ENCODE data around the gene MAN2B1.
"Not testable (repeated sequence)": the region's sequence is repeated elsewhere in the genome, so short reads cannot be mapped to it uniquely, and the experiment has no call there.

The MAN2B1 gene

DNA sequence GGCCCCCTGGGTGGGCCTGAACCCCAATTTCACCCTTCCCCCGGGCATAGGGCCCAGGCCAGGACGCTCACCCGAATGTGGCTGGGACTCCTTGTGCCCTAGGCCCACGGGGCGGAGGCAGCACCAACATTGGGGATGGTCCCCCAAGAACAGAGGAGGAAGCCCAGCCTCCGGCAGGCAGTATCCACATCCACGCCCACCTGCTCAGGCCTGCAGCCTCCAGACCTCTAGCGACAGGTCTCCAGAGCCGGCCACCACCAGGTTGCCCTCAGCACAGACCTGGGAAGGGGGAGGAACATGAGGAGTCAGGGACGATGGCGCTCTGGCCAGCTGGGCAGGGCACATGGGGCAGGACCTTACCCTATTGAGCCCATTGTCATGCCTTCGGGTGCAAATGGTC, 22.5 kb upstream of the MAN2B1 start:
- no peak for DNase-seq (ENCODE audit: low read depth, low spot score)

DNA sequence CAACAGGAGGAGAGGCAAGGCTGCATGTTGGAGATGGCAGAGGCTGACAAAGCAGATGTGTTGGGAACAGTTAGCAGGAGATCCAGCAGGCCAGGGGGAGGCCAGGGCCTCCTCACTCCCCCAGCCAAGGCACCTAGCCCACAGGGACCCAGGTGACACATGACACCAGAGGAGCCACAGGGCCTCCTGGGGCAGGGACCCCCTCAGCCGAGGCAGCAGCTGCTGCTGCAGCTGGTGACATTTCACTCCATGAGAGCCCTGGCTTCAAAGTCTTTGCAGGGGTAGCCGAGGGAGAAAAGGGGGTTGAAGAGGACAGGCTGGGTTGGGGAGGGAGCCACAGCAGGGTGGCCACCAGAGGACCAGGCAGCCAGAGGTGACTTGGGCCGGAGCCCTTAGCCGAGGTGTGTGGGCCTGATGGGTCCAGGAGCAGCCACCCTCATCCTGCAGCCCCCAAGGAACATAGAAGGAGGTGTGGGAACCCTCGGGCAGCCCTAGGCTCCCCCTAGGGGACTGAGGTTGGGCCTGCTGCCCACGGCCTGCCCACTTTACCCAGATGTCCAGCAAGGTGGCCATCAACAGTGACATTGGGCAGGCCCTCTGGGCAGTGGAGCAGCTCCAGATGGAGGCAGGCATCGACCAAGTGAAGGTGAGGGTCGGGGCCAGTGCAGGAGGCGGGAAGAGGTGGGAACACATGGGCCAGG, 21.1 kb upstream of the MAN2B1 start, which contains the start of gene GNG14:
TSS of gene GNG14 (plus strand) at position 503 of the 701 bp plus-strand sequence. CDS start at position 554, 51 bp downstream.
- no peak for DNase-seq (ENCODE audit: low read depth, low spot score)

DNA sequence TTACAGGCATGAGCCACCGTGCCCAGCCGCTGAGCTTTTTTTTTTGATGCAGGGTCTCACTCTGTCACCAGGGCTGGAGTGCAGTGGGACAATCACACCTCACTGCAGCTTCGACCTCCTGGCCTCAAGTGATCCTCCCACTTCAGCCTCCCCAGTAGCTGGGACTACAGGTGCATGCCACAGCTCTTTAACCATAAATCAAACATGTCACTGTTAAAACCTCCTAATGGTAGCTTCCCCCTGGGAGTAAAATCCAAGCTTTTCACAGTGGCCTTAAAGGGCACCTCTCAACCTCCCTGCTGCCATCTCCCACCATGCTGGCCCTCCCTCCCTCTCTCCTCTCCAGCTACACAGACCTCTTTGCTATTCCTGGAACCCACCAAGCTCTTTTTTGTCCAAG, 19.3 kb upstream of the MAN2B1 start:
- DNase-seq (ENCODE audit: low read depth, low spot score), result no peak

DNA sequence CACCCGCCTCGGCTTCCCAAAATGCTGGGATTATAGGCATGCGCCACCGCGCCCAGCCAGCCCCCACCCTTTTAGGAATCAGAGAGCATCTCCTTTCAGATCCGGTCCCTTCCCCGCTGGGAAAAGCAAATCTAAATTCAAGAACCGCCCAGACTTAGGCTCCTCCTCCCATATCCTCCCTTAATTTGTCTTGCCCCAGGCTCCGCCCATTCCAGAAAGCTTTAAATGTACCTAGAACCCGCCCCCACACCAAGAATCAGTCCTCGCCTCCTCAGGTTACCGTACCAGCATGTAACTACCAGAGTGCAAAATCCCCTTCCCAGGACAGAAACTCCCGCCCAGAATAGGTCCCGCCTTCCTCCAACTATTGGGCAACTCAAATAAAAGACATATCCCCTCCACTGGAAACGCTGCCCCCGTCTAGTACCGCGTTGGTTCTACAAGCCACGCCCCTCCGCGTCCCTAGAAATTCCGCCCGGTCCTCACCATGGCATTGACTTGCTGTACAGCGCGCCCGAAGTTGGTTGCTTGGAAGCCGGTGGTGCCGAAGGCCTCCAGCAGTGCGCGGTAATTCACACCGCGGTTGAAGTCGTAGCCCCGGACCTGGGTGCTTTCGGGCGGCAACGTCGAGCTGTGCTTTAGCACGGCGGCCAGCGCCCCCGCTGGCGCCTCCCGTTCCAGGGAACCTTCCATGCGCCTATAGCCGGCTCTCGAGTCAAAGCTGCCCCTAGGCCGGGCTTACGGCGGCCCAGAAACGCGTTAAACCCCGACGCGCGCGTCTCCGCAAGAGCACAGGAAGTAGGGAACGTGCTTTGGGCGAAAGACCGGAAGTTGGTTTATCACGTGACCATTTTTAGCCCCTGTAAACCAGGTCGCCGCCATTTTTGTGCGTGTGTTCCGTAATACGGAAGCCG, 14.8 kb upstream of the MAN2B1 start, which contains the start of gene DHPS:
TSS of gene DHPS (minus strand) at position 807 of the 914 bp plus-strand sequence. CDS start at position 693, 114 bp downstream.
- DNase-seq (ENCODE audit: low read depth, low spot score), result peak; percentile 88

DNA sequence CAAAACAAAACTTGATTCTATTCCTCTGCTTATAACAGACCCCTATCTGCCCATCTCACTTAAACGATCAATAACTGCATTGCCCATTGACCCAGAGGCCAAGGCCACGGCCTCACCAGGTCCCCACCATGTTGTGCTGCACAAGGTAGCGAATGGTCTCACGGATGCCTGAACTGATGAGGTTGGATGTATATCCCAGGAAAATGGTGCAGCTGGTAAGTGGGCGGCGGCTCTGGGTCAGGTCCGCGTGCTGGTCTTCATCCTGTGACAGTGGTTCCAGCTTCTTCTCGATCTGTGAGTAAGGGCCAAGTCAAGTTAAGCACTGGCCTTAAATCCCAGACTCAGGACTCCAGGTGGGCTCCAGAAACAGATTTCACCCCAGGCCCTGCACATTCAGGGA, 13.5 kb upstream of the MAN2B1 start:
- no peak for DNase-seq (ENCODE audit: low read depth, low spot score)

DNA sequence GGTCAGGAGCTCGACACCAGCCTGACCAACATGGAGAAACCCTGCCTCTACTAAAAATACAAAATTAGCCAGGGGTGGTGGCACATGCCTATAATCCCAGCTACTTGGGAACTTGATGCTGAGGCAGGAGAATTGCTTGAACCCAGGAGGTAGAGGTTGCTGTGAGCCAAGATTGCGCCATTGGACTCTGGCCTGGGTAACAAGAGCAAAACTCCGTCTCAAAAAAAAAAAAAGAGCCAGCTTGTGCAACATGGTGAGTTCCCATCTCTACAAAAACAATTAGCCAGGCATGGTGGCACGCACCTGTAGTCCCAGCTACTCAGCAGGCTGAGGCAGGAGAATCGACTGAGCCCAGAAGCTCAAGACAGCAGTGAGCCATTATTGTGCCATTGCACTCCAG, 11.5 kb upstream of the MAN2B1 start:
- not testable (repeated sequence) for DNase-seq (ENCODE audit: low read depth, low spot score)

DNA sequence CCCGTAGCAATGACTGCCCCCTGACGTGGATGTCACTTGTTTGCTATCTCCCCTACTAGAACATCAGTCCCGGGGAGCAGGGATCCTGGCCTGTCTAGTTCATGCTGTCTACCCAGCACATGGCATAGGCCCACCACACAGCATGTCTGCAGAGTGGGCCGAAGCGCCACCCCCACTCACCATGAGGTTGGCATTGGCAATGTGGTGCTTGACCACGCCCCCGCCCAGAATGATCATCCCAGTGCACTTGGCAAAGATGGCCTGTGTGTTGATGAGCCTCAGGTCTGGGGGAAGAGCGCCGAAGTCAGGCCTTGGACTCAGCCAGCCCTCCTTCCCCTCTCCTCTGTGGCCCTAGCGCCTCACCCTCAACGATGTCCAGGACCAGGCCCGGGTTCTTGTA, 10.4 kb upstream of the MAN2B1 start:
- no peak for DNase-seq (ENCODE audit: low read depth, low spot score)

DNA sequence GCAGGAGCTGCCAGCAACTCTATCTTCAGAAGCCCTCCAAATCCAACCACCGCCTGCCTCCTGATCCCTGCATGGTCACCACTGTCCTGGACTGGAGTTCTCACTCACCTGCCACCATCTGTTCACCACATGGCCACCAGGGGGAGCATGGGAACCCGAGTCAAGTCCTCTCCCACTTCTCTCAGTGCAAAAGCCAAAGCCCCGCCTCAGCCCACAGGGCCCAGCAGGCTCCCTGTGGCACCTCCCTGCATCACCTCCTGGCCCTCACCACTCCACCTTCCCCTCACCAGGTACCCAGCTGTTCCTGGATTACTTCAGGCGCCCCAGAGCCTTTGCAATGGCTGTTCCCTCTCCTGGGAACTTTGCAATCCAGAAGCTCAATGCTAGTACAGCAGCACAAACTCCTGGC, 9.8 kb upstream of the MAN2B1 start:
- no peak for DNase-seq (ENCODE audit: low read depth, low spot score)

DNA sequence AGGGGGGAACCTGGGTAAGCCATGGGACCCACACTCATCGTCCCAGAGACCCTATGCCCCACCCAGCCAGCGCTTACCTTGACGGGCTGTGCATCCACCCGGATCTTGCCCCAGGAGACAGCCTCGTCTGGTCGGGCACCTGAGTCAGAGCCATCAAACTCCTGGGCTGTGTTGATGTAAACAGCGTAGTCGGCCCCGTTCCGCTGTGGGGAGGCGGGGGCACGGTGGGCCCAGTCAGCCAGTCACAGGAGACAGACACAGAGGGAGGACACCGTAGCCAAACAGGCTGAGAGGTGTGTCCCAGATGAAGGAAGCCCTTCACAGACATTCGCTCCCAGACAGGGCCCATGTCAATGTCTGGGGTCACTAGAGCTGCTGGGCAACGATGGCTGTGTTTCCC, 9.4 kb upstream of the MAN2B1 start:
- DNase-seq (ENCODE audit: low read depth, low spot score), result no peak

DNA sequence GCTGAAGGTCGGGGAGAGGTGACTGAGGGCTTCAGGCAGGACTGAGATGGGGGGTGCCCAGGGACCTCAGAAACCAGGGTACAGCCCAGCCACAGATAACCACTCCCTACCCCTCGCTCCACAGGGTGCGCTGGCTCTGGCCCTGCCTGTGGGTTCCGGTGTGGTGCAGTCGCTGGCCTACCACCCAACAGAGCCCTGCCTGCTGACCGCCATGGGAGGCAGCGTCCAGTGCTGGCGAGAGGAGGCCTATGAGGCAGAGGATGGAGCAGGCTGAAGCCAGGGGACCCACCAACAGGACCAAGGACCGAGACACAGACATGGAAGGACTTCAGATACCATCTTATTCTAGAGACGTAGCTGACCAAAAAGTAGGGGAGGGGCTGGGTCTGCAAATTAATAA, 8.9 kb upstream of the MAN2B1 start:
- DNase-seq (ENCODE audit: low read depth, low spot score), result no peak

DNA sequence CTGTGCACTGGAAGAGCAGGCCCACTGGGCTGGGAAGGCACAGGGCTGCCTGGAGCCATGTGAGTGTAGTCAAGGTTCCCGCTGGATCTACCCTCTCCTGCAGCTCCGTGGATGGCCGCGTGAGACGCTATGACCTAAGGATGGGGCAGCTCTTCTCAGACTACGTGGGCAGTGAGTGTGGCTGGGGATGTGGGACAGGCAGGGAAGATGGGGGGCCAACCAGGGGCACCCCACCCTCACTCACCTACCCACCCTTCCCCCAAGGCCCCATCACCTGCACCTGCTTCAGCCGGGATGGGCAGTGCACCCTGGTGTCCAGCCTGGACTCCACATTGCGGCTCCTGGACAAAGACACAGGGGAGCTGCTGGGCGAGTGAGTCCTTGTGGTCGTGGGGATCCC, 6.2 kb upstream of the MAN2B1 start:
- DNase-seq (ENCODE audit: low read depth, low spot score), result no peak

DNA sequence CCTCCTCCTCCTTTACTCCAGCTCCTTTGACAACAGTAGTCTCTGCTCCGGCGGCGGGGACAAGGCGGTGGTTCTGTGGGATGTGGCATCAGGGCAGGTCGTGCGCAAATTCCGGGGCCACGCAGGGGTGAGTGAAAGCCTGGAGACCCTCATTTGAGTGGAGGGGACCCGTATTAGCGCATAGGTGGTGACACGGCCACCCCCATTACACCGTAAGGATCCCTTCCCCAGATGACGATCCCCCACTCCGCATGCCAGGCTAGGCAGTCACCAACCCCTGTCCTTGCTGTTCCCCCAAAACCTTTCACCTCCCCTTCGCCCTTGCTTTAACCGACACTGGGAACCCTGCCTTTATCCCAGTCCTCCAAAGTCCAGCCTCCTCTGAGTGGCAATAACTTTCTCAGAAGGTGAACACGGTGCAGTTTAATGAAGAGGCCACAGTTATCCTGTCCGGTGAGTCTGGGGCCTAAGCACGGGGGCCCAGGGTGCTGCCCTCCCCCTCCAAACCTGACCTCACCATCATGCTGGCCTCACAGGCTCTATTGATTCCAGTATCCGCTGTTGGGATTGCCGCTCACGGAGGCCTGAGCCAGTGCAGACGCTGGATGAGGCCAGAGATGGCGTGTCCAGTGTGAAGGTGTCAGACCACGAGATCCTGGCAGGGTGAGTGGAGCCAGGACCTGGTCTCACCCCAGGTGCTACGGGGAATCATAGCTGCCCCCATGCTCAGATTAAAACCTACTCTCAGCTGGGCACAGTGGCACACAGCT, 3.8 kb upstream of the MAN2B1 start:
- DNase-seq (ENCODE audit: low read depth, low spot score), result no peak

DNA sequence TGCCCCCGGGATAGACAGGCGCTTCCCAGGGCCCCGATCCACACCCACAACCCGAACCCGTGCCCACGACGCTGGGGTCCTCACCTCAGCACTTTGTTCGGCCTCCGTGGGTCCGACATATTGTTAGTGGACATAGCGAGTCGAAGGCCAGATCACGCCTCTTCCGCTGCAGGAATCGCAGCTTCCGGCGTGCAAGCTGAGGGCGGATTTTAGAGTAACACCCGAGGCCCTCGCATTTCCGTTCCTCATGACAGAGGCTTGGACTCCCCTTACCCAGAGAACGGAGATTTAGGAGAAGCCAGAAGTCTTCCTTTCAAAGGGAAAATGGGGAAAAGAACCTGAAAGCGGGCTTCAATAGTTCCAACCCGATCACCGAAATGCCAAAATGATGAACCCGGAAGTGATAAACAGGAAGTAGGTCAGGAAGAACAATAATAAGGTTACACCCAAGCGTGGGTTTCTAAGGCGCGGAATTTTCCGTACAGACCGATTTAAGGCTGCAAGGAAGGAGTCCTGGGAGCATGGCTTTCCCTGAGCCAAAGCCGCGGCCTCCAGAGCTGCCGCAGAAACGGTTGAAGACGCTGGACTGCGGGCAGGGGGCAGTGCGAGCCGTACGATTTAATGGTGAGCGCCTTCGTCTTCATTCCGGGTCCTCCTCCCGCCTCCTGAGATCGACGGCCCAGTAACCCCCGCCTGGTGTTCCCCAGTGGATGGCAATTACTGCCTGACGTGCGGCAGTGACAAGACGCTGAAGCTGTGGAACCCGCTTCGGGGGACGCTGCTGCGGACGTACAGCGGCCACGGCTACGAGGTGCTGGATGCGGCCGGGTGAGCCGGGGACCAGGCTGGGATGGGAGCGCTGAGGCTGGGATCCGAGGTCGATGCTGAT, 3.0 kb upstream of the MAN2B1 start:
- DNase-seq (ENCODE audit: low read depth, low spot score), result peak; percentile 73

DNA sequence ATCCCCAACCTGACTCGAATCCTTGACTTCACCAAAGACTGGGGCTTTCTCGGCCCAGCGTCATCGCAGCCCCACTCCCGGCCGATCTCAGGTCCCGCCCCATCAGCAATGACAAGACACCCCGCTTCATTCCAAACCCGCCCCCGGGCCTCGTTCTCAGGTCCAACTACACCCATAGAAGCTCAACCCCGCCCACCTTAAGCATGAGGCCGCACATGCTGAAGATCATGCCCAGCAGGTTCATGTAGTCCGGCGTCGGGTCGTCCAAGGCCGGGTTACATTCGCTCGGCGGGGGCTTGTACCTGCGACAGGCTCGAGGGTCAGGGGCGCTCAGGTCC, 2.4 kb upstream of the MAN2B1 start:
- DNase-seq (ENCODE audit: low read depth, low spot score), result no peak

DNA sequence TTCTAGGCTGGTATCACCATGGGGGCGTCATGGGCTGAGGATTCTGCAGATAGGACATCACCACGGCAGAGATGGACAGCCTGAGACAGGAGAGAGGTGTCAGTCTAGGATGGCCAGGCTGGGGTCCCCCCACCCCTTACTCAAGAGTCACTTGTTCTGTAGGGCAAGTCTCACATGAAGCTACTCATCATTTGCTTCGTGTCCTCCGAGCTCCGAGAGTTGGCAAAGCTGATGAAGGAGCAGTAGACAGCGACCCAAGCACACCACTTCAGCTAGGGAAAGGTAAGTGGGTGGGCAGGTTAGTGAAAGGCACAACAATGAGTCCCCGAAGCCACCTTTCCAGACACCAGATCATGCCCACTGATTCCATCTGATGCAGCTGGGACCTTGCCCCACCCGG, 1.8 kb upstream of the MAN2B1 start:
- DNase-seq (ENCODE audit: low read depth, low spot score), result no peak

DNA sequence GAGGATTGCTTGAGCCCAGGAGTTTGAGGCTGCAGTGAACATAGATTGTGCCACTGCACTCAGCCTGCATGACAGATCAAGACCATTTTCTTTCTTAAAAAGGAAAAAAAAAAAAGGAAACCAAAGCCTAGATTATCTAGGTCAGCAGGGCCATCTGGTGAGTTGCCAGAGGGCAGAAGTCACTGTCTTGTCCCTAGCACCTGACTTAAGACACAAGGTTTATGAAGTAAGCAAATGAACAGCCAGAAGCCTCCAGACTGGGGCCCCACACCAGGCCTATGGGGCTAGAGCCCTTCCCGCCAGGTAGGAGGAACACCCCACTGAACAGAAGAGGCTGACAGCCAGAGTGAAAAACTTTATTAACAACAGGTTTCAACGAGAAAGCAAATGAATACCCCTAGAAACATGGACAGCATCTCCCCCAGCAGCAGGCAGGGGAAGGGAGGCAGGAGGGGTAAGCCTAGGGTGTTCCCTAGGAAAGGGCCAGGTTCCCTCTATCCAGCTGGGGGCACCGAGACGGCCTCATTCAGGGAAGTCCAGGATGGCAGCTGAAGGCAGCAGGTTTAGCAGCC, 1.3 kb upstream of the MAN2B1 start:
- DNase-seq (ENCODE audit: low read depth, low spot score), result no peak

DNA sequence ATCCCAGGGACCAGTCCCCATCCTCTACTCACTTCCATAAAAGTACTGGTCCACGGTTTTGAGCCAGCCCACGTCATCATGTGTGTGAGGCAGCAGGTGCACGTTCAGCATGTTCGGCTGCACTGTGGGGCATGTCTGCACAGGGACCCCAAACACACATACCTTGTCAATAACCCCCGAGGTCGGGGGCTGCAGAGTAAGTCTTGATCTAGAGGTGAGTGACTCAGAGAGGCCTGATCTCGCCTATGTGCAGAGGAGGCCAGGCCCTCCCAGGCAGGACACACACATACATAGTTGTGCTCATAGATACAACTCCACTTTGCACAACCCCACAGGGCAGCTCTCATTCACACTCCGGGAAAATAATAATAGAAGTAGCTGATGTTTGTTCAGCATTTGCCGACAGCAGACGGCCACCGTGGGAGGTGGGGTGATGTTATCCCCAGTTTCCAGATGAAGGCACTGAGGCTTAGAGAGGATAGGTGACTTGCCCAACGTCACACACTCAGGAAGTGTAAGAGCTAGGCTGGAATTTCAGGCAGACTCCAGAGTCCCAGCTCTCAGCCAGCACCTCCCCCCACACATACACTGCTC, 774 bp downstream of the MAN2B1 start:
- no peak for DNase-seq (ENCODE audit: low read depth, low spot score)

DNA sequence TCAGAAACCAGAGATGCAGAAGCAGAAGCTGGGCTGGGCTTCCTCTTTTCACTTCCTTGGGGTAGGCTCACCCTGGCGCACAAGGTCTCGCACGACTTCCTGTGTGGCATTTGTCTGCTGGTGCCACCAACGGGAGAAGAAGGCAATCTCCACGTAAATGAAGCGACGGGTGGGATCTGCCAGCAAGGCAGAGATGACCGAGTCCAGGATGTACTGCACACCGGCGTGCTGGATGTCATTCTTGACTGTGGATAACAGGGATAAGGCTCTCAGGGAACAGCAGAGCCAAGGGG, 1.3 kb downstream of the MAN2B1 start:
- DNase-seq (ENCODE audit: low read depth, low spot score), result no peak

DNA sequence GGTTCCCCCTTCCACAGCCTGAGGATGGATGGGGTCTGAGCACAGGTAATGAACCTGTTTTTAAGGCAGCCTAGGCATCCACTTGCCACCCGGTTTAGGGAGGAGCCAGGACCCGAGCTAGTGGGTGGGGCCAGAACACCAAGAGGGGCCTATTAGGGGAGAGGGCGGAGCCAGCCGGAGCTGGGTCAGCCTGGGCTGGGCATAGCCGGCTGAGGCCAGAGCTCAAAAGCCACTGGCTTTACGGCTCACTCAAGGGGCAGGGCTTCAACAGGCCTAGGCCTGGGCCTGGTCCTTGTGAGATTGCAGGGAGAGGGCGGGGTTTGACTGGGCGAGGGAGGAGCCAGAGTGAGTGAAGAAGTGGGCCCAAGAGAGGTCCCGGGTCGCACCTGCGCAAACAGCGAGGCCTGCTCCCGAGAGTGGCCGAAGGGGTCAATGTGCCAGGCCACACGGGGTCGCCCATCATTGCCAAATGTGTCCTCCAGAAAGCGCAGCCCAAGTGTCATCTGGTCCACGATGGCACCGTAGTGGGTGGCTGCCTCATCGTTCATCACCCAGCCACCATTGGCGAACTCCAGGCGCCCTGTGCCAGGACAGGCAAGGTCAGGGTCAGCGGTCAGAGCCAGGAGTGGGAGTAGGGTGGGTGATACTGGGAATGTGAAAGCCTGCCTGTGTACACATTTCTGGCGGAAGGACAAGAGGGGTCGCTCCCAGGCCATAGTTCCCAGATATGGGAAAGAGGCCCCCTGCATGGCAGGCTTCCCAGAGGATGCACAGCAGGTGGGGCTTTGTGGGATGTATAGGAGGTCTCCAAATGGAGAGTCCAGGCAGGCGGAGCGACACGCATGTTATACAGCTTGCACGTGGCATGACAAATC, 1.9 kb downstream of the MAN2B1 start:
- no peak for DNase-seq (ENCODE audit: low read depth, low spot score)

DNA sequence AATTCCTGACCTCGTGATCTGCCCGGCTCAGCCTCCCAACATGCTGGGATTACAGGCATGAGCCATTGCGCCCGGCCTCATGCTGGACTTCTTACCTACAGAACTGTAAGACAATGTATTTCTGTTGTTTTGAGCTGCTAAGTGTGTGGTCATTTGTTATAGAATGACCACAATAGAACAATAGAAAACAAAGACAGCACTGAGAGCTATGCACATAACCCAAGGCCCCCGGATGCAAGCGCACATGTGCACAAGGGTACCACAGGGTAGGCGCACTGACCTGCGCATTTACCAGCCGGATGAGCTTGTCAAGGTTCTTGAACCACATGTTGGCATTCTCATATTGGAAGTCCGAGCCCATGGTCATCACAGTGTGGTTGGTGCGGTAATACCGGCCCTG, 5.6 kb downstream of the MAN2B1 start:
- no peak for DNase-seq (ENCODE audit: low read depth, low spot score)
